Ovary (tissue), 9 donors: Measurements from ENCODE around the gene ADCYAP1. TPM values are rescaled to one million over a fixed set of nuclear protein-coding genes. Genes with fewer than 3 reads are reported as not detected.
A peak's percentile ranks its signal among the peaks of the same experiment; 100 is the strongest.

Experiments
- DNase-seq, 5 donors: peaks; one replicate each; pipeline ENCODE4 v3.0.0-alpha.2; 2019 to 2020
- H3K27ac ChIP-seq, 2 donors: fragments of 200-600 bp; one replicate each; pipeline versions ENCODE4 v1.5.1 to v1.8.0; 2019 to 2022
- H3K27me3 ChIP-seq: fragments of 200-600 bp; one replicate; pipeline ENCODE4 v1.8.0; 2022
- H3K36me3 ChIP-seq: fragments of 200-600 bp; sonication (generic); one replicate; pipeline ENCODE4 v1.5.1; 2019
- H3K4me1 ChIP-seq: one replicate; pipeline ENCODE4 v1.8.1; 2013; ENCODE audit warnings: mild to moderate bottlenecking, moderate library complexity; ENCODE audit not compliant: insufficient read depth
- H3K4me3 ChIP-seq: fragments of 200-600 bp; sonication (generic); one replicate; pipeline ENCODE4 v1.5.1; 2017
- H3K9me3 ChIP-seq, 2 donors: fragments of 200-600 bp in 1 of 2; sonication (generic) in 1 of 2; one replicate each; pipeline versions ENCODE4 v1.5.1 to v1.8.1; 2013 to 2019; ENCODE audit warnings: mild to moderate bottlenecking in 1 of 2, moderate library complexity in 1 of 2
- CTCF ChIP-seq, 3 donors: fragments of 450-650 bp in 2 of 3; fragments of 200-600 bp in 1 of 3; IDR thresholded peaks; one replicate each; pipeline versions ENCODE4 v1.5.1 to v1.8.0; 2016 to 2022; ENCODE audit warnings: antibody characterized with exemption in 3 of 3, mild to moderate bottlenecking in 1 of 3
- EP300 ChIP-seq: sonication (generic); formaldehyde crosslinking; IDR thresholded peaks from one replicate; pipeline ENCODE4 v1.6.1; 2017; ENCODE audit warnings: antibody characterized with exemption
- POLR2A ChIP-seq: fragments of 450-650 bp; IDR thresholded peaks from one replicate; pipeline ENCODE4 v1.6.1; 2017; ENCODE audit warnings: antibody characterized with exemption, mild to moderate bottlenecking, moderate library complexity
- WGBS, 3 donors: extraction: QIAGEN DNeasy Blood & Tissue Kit in 1 of 3; methylation state at CpG; one replicate each; pipeline versions ENCODE4 v1.1.5 to v1.1.7; 2013 to 2017; 5-methylcytosine and 5-hydroxymethylcytosine counted together
- intact Hi-C, 4 donors: fragments of 100-400 bp; cut with DNase I; formaldehyde crosslinking; loops; one replicate each; pipeline versions ENCODE4 v1.11.0 to v1.15.1; 2022 to 2023
- polyA plus RNA-seq, 2 donors: library from polyadenylated mRNA; stranded (reverse); fragments of 200-250 nt in 1 of 2; fragments of 350-450 nt in 1 of 2; fragmentation: Illumina TruSeq in 1 of 2; extraction: RNeasy Lipid Tissue Mini Kit (QIAGEN cat#74804) in 1 of 2; gene quantifications; one replicate each; pipeline ENCODE4 v1.2.3, GENCODE V29; 2013 to 2014
- total RNA-seq, 7 donors: library from RNA; depleted of rRNA in 2 of 7; stranded (reverse); fragments of >200 nt in 2 of 7; fragmentation: NEBNext Ultra II Directional in 3 of 7; extraction: Animal tissue kit (Norgen Biotek cat#: 25700) in 3 of 7; gene quantifications; one replicate each; pipeline versions ENCODE4 v1.1.0 to v1.2.4, GENCODE V29; 2016 to 2023
- donor health status: DM: no; HTN: no; CAD: no; lungs with moderate emphysema.
- donor health status: DM: no; HTN: no; CAD: no.
- donor health status: Bipolar disorder and iron deficiency.
- donor health status: DM: yes; HTN: yes; CAD: no.
- donor health status: DM: no; HTN: no; CAD: no.
- donor health status: DM: yes; HTN: yes; CAD: no.

Gene ADCYAP1
- total and polyA plus RNA-seq, 9 donors: 0.13 to 4.9 (median 0.35) TPM; not detected in 5

GRCh38 chr18:907885-908757, 3.5 kb downstream of the ADCYAP1 start:
- Histone ChIP-seq H3K27me3 (no peaks in the 10 kb centered on the region), H3K27ac (no peak overlapping the region)

DNA sequence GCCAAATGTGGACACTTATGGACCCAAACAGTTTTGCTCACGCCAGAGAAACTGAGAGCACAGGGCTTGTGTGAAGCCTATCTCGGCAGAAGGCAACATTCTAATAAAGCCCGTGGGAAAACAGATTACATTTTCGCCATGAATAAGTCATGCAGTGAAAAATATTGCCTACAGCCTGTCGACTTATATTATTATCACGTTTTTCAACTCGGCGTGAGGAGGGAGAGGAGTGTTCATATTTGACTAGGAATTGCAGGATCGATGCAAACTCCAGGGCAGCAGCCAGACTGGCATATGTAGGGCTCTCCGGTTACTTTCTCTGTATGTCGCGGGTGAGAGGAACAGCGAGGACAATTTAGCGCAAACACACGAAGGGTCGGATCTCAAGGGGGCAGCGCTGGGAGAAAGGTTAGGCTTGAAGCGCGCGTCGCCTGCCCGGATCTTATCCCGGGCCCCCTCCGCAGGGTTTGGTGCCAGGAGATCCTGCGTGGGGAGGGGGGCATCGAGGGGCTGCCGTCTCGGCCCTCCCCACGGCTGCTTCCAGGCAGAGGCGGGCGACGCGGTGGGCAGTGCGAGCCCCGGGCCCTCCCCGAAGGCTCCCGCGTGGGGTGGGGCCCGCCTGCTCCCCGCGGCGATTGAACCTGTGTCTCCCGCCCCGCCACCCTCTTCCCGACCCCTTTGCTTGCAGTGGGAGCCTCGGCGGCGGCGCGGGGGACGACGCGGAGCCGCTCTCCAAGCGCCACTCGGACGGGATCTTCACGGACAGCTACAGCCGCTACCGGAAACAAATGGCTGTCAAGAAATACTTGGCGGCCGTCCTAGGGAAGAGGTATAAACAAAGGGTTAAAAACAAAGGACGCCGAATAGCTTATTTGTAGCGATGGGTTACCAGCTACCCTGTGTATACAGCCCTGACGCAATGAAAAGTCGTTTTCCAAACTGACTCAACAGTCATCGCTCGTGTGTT, 4.4 kb downstream of the ADCYAP1 start:
- Histone ChIP-seq H3K36me3 (no peaks in the 10 kb centered on the region), H3K4me1 (peaks cover 8% of the 10 kb centered on the region), H3K27me3 (no peaks in the 10 kb centered on the region), H3K9me3 (no peaks in the 10 kb centered on the region), H3K27ac (no peak overlapping the region), H3K4me3 (no peak overlapping the region)
- intact Hi-C loops: no loop called here
- no peak for DNase-seq
- 3 to 4% (median 3%) methylated on average over 67 to 69 of the region's 69 CpGs for WGBS, 3 donors
- TF ChIP-seq EP300: no peak
- no peak for TF ChIP-seq CTCF (IDR thresholded peaks at IDR 0.05)
- TF ChIP-seq POLR2A: no peak

More at GRCh38 chr18:907885-908757, 3.5 kb downstream of the ADCYAP1 start:
- Histone ChIP-seq H3K4me3 (peak overlapping the region; percentile 12), H3K36me3 (no peaks in the 10 kb centered on the region), H3K9me3 (no peaks in the 10 kb centered on the region), H3K4me1 (peaks cover 8% of the 10 kb centered on the region)
- intact Hi-C loops: no loop called here
- TF ChIP-seq POLR2A (no peak), CTCF (IDR thresholded peaks at IDR 0.05) (no peak), EP300 (no peak)
- 2 to 5% (median 2%) methylated on average over 50 to 55 of the region's 55 CpGs for WGBS, 3 donors
- DNase-seq: no peak

DNA sequence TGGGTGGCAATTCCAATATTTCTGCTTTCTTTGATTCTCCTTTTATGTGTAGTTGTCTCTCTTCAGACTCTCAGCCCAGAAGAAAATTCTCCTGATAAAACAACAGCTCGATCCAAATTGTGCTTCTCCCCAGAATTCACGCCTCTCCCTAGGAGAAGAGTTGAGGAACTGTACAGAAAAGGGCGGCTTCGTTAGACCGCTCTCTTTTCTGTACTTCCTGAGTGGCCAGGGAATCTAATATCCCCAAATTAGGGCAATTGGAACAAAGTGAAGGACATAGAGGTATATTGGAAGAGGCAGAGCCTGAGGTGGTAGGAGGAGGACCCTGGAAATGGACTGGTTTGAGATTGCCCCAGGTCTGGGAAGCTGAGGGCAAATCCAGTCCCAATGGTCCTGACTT, 5.6 kb downstream of the ADCYAP1 start:
- Histone ChIP-seq H3K27me3 (no peaks in the 10 kb centered on the region), H3K36me3 (no peaks in the 10 kb centered on the region), H3K4me1 (peaks cover 8% of the 10 kb centered on the region), H3K4me3 (no peak overlapping the region), H3K27ac (no peak overlapping the region), H3K9me3 (no peaks in the 10 kb centered on the region)
- TF ChIP-seq CTCF (IDR thresholded peaks at IDR 0.05) (no peak), EP300 (no peak), POLR2A (no peak)
- WGBS, 3 donors: 44 to 58% (median 51%) methylated on average over 5 of the region's 5 CpGs
- DNase-seq: no peak
- intact Hi-C loops: no loop called here

DNA sequence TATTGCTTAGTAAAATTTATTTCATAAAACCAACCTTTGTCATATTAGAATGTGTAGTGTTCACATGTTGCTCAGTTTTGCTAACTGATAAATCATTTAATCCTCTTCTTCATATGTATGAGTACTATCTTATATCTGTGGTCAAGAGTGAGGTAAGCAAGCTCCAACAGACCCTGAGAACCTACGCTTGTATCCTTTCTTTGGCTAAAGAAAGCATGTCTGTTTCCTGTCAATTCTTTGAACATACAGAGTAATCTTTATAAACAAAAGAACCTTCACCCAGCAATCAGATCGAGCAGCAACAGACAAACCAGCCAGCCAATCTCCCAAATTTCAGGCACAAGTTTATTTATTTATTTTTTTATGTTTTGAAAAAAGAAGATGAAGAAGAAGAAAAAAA, 6.4 kb downstream of the ADCYAP1 start:
- no peaks in the 10 kb centered on the region for H3K36me3 ChIP-seq
- intact Hi-C loops: no loop called here
- DNase-seq: no peak
- H3K4me3 ChIP-seq: no peak overlapping the region
- 20 to 33% (median 25%) methylated on average over 2 of the region's 2 CpGs for WGBS, 3 donors
- no peak for TF ChIP-seq EP300
- TF ChIP-seq CTCF (IDR thresholded peaks at IDR 0.05): no peak
- no peak for TF ChIP-seq POLR2A
- peaks cover 8% of the 10 kb centered on the region for H3K4me1 ChIP-seq
- H3K27ac ChIP-seq: no peak overlapping the region
- no peaks in the 10 kb centered on the region for H3K9me3 ChIP-seq
- no peaks in the 10 kb centered on the region for H3K27me3 ChIP-seq
